GM12872 (cell line): Measurements from ENCODE around the gene SLC34A3.

Source experiments
- CTCF ChIP-seq: IDR thresholded peaks from 3 replicates; pipeline ENCODE4 v1.5.1; 2011; ENCODE audit warnings: low read depth, mild to moderate bottlenecking, low read length, moderate library complexity; ENCODE audit not compliant: insufficient read depth

SLC34A3 gene

DNA sequence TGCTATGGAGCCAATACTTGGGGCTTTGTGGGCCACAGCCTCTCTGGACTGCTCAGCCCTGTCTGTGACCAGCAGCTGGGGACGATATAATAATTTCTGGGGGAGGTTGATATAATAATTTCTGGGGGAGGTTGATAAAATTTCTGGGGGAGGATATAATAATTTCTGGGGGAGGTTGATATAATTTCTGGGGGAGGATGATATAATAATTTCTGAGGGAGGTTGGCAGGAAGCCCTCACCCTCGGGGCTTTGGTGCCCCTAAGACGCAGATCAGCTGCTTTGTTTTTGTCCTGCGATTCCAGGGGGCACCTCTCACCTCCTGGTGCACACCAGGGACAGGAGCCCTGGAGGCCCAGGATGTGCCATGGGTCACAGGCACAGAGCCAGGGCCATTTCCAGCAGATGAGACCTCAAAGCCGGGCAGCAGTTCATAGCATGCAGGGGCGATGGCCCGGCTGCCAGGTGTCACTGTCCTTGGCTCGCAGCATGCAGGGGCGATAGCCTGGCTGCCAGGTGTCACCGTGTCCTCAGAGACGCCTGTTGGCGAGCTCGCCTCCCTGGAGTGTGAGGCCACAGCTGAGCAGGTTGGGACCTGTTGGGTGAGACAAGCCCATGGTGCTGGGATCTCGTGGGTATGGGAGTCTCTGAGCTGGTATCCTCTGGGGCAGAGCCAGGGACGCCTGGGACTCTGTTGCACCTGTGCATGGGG lies 43.1 kb downstream of the SLC34A3 start:
- TF ChIP-seq CTCF, result no peak

GRCh38 chr9:137275203-137275587 lies 44.5 kb downstream of the SLC34A3 start:
- no peak for TF ChIP-seq CTCF

DNA sequence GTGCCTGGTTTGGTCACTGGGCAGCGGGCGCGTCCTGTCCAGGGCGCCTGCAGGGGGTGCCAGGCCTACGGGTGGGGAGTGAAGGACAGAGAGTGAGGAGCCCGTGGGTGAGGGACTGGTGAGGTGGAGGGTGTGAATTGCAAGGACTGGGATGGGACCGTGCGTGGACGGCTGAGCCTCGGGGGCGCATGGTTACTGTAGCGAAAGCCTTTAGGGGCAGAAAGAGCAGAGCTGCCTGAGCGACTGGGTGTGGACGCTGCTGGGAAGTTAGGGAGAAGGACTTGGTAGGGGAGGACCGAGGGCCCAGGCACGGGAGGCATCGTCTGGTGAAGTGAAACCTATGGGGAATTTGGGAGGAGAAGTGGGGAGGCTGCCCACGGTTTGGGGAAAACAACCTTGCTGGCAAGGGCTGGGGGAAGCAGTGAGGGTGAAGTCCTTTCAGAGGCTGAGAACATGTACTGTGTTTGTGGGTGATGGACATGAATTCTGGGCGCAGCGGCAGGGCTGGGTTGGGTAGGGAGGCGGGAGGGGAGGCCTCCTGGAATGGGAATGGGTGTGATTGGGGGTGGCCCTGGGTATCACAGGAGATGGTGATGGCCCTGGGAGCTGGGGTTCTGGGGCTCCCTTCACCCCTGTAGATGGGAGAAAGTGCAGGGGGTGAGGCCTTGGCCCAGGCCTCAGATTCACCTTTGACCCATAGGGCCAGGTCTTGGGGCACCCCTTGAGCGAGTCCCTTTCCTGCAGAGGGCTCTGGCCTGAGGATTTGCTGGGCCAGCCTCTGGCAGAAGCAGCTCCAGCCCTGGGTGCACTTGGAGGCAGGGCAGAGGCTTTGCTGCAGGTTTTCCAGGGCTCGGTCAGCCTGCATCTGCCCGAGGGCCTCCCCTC lies 45.1 kb downstream of the SLC34A3 start:
- TF ChIP-seq CTCF, result no peak

- no peak for TF ChIP-seq CTCF
These were observed 46.0 kb downstream of the SLC34A3 start for GRCh38 chr9:137276473-137277328.

DNA sequence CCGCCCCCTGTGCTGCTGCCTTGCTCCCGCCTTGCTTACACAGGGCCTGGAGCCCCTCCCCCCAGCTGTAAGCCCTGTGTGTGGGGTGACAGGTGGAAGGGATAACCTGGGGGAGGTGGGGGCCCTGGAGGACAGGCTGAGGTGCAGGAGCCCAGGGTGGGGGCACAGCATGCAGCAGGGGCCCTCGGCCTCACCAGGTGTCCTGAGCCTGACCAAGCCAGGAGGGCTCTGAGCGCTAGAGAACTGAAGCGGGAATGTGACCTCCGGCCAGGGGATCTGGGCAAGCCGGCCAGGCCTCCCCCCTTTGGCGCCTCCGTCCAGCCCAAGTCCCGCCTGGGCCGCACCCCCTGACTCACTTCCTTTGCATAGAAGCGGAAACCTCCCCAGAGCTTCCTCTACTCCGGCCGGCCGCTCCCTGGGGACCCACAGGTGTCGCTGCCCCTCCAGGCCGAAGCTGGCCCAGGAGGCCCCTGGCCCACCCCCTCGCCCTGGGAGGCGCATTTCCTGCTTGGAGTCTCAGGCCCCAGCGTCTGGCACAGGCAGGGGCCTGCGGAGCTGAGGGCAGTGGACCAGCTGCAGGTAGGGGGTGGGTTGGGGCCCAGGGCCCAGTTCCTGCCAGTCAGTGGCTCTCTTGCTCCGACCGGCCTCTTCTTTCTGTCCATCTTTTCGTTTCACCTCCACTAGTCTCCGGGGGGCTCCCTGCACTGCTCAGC lies 46.8 kb downstream of the SLC34A3 start, which contains the start of gene TOR4A:
Gene TOR4A (plus strand): TSS at position 398 of the 713 bp plus-strand sequence. CDS start 964 bp downstream, outside the sequence.
- 0 out of 3 replicates have a peak, but pooled peaks have one; percentile 16 for TF ChIP-seq CTCF

GRCh38 chr9:137278061-137278701 lies 47.5 kb downstream of the SLC34A3 start:
- TF ChIP-seq CTCF, result no peak
